GM23338 (cell line): ENCODE data around the gene PRAC2. TPM values are rescaled to one million over a fixed set of nuclear protein-coding genes. Genes with fewer than 3 reads are reported as not detected.

Experiments used
- ATAC-seq: fragments of 200-7000 bp; cut with Tn5 transposase; 3 replicates; pipeline ENCODE4 v1.9.1; 2020
- DNase-seq: peaks from one replicate; pipeline ENCODE4 v3.0.0-alpha.2; 2015; ENCODE audit warnings: low spot score
- H2AFZ ChIP-seq: fragments of 200-600 bp; sonication (generic); 2 replicates; pipeline ENCODE4 v1.8.0; 2016; ENCODE audit warnings: antibody characterized with exemption, mild to moderate bottlenecking, moderate library complexity
- H3F3A ChIP-seq: fragments of 200-600 bp; sonication (generic); replicated peaks from 2 replicates; pipeline ENCODE4 v1.8.0; 2017; ENCODE audit warnings: antibody characterized with exemption, mixed run types, low read depth
- H3K27ac ChIP-seq: fragments of 200-600 bp; sonication (generic); 2 replicates; pipeline ENCODE4 v1.6.1; 2016; ENCODE audit warnings: low read depth
- H3K27me3 ChIP-seq: fragments of 200-600 bp; sonication (generic); 2 replicates; pipeline ENCODE4 v1.8.0; 2016; ENCODE audit warnings: mild to moderate bottlenecking, mixed run types, moderate library complexity; ENCODE audit not compliant: insufficient read depth
- H3K36me3 ChIP-seq: fragments of 200-600 bp; sonication (generic); 2 replicates; pipeline ENCODE4 v1.8.0; 2016; ENCODE audit warnings: mild to moderate bottlenecking; ENCODE audit not compliant: insufficient read depth
- H3K4me1 ChIP-seq: fragments of 200-600 bp; sonication (generic); 2 replicates; pipeline ENCODE4 v1.8.0; 2016; ENCODE audit warnings: mild to moderate bottlenecking, moderate library complexity; ENCODE audit not compliant: insufficient read depth
- H3K4me2 ChIP-seq: fragments of 200-600 bp; sonication (generic); 2 replicates; pipeline ENCODE4 v1.7.1; 2017; ENCODE audit warnings: mixed run types
- H3K4me3 ChIP-seq: fragments of 200-600 bp; sonication (generic); 2 replicates; pipeline ENCODE4 v1.6.1; 2016; ENCODE audit warnings: mixed run types
- H3K79me2 ChIP-seq: fragments of 200-600 bp; sonication (generic); replicated peaks from 2 replicates; pipeline ENCODE4 v1.8.0; 2017; ENCODE audit warnings: mild to moderate bottlenecking; ENCODE audit not compliant: insufficient read depth
- H3K9me2 ChIP-seq: fragments of 200-600 bp; sonication (generic); 2 replicates; pipeline ENCODE4 v1.8.0; 2017; ENCODE audit not compliant: insufficient read depth
- H4K20me1 ChIP-seq: fragments of 200-600 bp; sonication (generic); replicated peaks from 2 replicates; pipeline ENCODE4 v1.8.0; 2017; ENCODE audit warnings: mild to moderate bottlenecking; ENCODE audit not compliant: insufficient read depth
- H3K27ac Mint-ChIP-seq: 2 replicates; pipeline ENCODE4 v1.8.0; 2020; ENCODE audit warnings: inconsistent platforms, mild to moderate bottlenecking, moderate library complexity, mixed read lengths
- H3K27me3 Mint-ChIP-seq: 3 replicates; pipeline ENCODE4 v1.8.0; 2022; ENCODE audit warnings: low read depth, mild to moderate bottlenecking, moderate library complexity, mixed read lengths, inconsistent platforms; ENCODE audit not compliant: insufficient read depth, poor library complexity
- H3K36me3 Mint-ChIP-seq: 3 replicates; pipeline ENCODE4 v1.8.0; 2021; ENCODE audit warnings: low read depth, mild to moderate bottlenecking, inconsistent platforms, moderate library complexity, mixed read lengths
- H3K4me1 Mint-ChIP-seq: 3 replicates; pipeline ENCODE4 v1.8.0; 2020; ENCODE audit warnings: mild to moderate bottlenecking, inconsistent platforms, mixed read lengths
- H3K4me3 Mint-ChIP-seq: 3 replicates; pipeline ENCODE4 v1.8.0; 2021; ENCODE audit warnings: moderate library complexity, mild to moderate bottlenecking, inconsistent platforms, mixed read lengths
- H3K9me3 Mint-ChIP-seq: 3 replicates; pipeline ENCODE4 v1.8.0; 2020; ENCODE audit warnings: moderate library complexity, mild to moderate bottlenecking, inconsistent platforms, mixed read lengths
- CREB1 ChIP-seq: fragments of 250-450 bp; sonication (Bioruptor Pico); IDR thresholded peaks from 2 replicates; pipeline ENCODE4 v1.5.0; 2020; ENCODE audit warnings: low read depth, mild to moderate bottlenecking, moderate library complexity
- JUNB ChIP-seq: IDR thresholded peaks from one replicate; pipeline ENCODE4 v1.6.1; 2016; ENCODE audit warnings: antibody characterized with exemption; ENCODE audit not compliant: unreplicated experiment
- POLR2AphosphoS5 ChIP-seq: IDR thresholded peaks from 2 replicates; pipeline ENCODE4 v1.6.1; 2016; ENCODE audit warnings: antibody characterized with exemption, low read depth
- polyA plus RNA-seq: library from polyadenylated mRNA; unstranded; fragments of >200 nt; fragmentation: Nextera tagmentation; extraction: Ambion mirVana; gene quantifications from 2 replicates; pipeline ENCODE4 v1.2.1, GENCODE V29; 2016
- total RNA-seq: library from RNA; depleted of rRNA; stranded (reverse); fragments of >200 nt; shearing (Covaris generic); gene quantifications from 2 replicates; pipeline ENCODE4 v1.2.3, GENCODE V29; 2014
- TF ChIP-seq, protein P1 (sequence below): fragments of 250-450 bp; sonication (Bioruptor Pico); IDR thresholded peaks from 2 replicates; pipeline ENCODE4 v1.5.0; 2020; ENCODE audit warnings: mild to moderate bottlenecking, moderate library complexity
- TF ChIP-seq, protein P2 (sequence below): IDR thresholded peaks from 2 replicates; pipeline ENCODE4 v1.6.1; 2016; ENCODE audit warnings: antibody characterized with exemption

PRAC2 gene
- total and polyA plus RNA-seq, 2 experiments from 2014 or later = not detected

DNA sequence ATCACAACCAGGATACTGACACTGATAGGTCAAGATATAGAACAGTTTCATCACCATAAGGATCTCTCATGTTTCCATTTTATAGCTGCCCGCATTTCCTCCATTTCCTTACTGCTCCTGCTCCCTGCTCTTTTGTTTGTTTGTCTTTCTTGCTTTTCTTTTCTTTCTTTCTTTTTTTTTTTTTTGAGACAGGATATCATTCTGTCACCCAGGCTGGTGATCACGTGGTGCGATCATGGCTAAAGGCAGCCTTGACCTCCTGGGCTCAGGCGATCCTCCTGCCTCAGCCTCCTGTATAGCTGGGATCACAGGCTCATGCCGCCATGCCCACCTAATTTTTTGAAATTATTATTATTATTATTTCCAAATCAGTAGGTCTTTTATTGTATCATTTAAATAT, 32.3 kb upstream of the PRAC2 start (continued):
- TF ChIP-seq, protein P1, sequence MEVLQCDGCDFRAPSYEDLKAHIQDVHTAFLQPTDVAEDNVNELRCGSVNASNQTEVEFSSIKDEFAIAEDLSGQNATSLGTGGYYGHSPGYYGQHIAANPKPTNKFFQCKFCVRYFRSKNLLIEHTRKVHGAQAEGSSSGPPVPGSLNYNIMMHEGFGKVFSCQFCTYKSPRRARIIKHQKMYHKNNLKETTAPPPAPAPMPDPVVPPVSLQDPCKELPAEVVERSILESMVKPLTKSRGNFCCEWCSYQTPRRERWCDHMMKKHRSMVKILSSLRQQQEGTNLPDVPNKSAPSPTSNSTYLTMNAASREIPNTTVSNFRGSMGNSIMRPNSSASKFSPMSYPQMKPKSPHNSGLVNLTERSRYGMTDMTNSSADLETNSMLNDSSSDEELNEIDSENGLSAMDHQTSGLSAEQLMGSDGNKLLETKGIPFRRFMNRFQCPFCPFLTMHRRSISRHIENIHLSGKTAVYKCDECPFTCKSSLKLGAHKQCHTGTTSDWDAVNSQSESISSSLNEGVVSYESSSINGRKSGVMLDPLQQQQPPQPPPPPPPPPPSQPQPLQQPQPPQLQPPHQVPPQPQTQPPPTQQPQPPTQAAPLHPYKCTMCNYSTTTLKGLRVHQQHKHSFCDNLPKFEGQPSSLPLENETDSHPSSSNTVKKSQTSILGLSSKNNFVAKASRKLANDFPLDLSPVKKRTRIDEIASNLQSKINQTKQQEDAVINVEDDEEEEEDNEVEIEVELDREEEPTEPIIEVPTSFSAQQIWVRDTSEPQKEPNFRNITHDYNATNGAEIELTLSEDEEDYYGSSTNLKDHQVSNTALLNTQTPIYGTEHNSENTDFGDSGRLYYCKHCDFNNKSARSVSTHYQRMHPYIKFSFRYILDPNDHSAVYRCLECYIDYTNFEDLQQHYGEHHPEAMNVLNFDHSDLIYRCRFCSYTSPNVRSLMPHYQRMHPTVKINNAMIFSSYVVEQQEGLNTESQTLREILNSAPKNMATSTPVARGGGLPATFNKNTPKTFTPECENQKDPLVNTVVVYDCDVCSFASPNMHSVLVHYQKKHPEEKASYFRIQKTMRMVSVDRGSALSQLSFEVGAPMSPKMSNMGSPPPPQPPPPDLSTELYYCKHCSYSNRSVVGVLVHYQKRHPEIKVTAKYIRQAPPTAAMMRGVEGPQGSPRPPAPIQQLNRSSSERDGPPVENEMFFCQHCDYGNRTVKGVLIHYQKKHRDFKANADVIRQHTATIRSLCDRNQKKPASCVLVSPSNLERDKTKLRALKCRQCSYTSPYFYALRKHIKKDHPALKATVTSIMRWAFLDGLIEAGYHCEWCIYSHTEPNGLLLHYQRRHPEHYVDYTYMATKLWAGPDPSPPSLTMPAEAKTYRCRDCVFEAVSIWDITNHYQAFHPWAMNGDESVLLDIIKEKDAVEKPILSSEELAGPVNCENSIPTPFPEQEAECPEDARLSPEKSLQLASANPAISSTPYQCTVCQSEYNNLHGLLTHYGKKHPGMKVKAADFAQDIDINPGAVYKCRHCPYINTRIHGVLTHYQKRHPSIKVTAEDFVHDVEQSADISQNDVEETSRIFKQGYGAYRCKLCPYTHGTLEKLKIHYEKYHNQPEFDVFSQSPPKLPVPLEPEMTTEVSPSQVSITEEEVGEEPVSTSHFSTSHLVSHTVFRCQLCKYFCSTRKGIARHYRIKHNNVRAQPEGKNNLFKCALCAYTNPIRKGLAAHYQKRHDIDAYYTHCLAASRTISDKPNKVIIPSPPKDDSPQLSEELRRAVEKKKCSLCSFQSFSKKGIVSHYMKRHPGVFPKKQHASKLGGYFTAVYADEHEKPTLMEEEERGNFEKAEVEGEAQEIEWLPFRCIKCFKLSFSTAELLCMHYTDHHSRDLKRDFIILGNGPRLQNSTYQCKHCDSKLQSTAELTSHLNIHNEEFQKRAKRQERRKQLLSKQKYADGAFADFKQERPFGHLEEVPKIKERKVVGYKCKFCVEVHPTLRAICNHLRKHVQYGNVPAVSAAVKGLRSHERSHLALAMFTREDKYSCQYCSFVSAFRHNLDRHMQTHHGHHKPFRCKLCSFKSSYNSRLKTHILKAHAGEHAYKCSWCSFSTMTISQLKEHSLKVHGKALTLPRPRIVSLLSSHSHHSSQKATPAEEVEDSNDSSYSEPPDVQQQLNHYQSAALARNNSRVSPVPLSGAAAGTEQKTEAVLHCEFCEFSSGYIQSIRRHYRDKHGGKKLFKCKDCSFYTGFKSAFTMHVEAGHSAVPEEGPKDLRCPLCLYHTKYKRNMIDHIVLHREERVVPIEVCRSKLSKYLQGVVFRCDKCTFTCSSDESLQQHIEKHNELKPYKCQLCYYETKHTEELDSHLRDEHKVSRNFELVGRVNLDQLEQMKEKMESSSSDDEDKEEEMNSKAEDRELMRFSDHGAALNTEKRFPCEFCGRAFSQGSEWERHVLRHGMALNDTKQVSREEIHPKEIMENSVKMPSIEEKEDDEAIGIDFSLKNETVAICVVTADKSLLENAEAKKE (CRISPR knock-in tag) = no peak
- TF ChIP-seq, protein P2, sequence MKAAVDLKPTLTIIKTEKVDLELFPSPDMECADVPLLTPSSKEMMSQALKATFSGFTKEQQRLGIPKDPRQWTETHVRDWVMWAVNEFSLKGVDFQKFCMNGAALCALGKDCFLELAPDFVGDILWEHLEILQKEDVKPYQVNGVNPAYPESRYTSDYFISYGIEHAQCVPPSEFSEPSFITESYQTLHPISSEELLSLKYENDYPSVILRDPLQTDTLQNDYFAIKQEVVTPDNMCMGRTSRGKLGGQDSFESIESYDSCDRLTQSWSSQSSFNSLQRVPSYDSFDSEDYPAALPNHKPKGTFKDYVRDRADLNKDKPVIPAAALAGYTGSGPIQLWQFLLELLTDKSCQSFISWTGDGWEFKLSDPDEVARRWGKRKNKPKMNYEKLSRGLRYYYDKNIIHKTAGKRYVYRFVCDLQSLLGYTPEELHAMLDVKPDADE = no peak
- TF ChIP-seq CREB1 (CRISPR knock-in tag) = no peak

DNA sequence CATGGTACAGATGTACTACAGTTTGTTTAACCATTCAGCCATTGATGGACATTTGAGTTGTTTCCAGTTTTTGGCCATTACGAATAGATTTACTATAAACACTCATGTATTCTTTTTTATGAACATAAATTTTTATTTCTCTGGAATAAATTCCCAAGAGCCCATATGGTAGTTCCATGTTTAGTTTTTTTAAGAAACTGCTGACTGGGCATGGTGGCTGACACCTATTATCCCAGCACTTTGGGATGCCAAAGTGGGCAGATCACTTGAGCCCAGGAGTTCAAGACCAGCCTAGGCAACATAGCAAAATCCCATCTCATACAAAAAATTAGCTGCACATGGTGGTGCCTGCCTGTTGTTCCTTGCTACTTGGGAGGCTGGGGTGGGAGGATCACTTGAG, 30.9 kb upstream of the PRAC2 start:
- Histone ChIP-seq H3K4me3 (no peak overlapping the region), H3K4me1 (no peaks in the 10 kb centered on the region), H3K79me2 (no peaks in the 10 kb centered on the region), H2AFZ (no peak overlapping the region), H3K27ac (no peak overlapping the region), H3F3A (no peaks in the 10 kb centered on the region), H4K20me1 (0 out of 2 replicates have a peak, but pooled peaks cover 6% of the 10 kb centered on the region), H3K36me3 (no peaks in the 10 kb centered on the region), H3K4me2 (no peak overlapping the region), H3K27me3 (0 out of 2 replicates have a peak, but pooled peaks cover 3% of the 10 kb centered on the region), H3K9me2 (no peaks in the 10 kb centered on the region)
- DNase-seq (no peak), ATAC-seq (no peak)
- H3K27me3 Mint-ChIP-seq = peaks cover 9% of the 10 kb centered on the region
- no peak overlapping the region for H3K27ac Mint-ChIP-seq
- no peak overlapping the region for H3K4me3 Mint-ChIP-seq
- peaks cover 5% of the 10 kb centered on the region; the same call in 2 of the 3 replicates for H3K9me3 Mint-ChIP-seq
- H3K4me1 Mint-ChIP-seq = no peaks in the 10 kb centered on the region
- H3K36me3 Mint-ChIP-seq = peaks cover 4% of the 10 kb centered on the region; the same call in 1 of the 3 replicates
- no peak for TF ChIP-seq JUNB
- TF ChIP-seq POLR2AphosphoS5 = no peak
